Endothelial cell of umbilical vein (primary cell): ENCODE results near the gene RWDD1.

ENCODE experiments used
- CTCF ChIP-seq, 2 donors: IDR thresholded peaks; 1 replicate in 1 of 2; 2 replicates in 1 of 2; pipeline ENCODE4 v1.5.1; 2011; ENCODE audit warnings: low read length in 2 of 2, mild to moderate bottlenecking in 2 of 2, moderate library complexity in 2 of 2, control low read depth in 1 of 2, inconsistent platforms in 1 of 2, low read depth in 1 of 2; ENCODE audit not compliant: insufficient read depth in 1 of 2; ENCODE audit errors: extremely low read depth in 1 of 2
- EZH2 ChIP-seq: IDR thresholded peaks from 2 replicates; pipeline ENCODE4 v1.6.1; 2012; ENCODE audit warnings: borderline replicate concordance, low read depth, mild to moderate bottlenecking, moderate library complexity, low read length, inconsistent platforms; ENCODE audit not compliant: severe bottlenecking
- POLR2A ChIP-seq: IDR thresholded peaks from 2 replicates; pipeline ENCODE4 v1.6.1; 2012; ENCODE audit warnings: low read depth, mild to moderate bottlenecking, control low read depth, low read length
- POLR2AphosphoS5 ChIP-seq: IDR thresholded peaks from 2 replicates; pipeline ENCODE4 v1.6.1; 2012; ENCODE audit warnings: low read depth, mild to moderate bottlenecking, control low read depth, low read length, moderate library complexity; ENCODE audit not compliant: insufficient read depth
- TF ChIP-seq, protein P1 (sequence below): IDR thresholded peaks from 2 replicates; pipeline ENCODE4 v1.6.1; 2011; ENCODE audit not compliant: insufficient read depth, insufficient read length

- TF ChIP-seq CTCF (IDR thresholded peaks at IDR 0.05; ENCODE audit: extremely low read depth in 1 of 2, insufficient read depth in 1 of 2, low read depth in 1 of 2, low read length in 2 of 2) (peak in 1 of 2 donors; percentile 21), POLR2A (no peak), POLR2AphosphoS5 (no peak), EZH2 (no peak)
- TF ChIP-seq, protein P1, sequence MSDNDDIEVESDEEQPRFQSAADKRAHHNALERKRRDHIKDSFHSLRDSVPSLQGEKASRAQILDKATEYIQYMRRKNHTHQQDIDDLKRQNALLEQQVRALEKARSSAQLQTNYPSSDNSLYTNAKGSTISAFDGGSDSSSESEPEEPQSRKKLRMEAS = no peak
Observed at GRCh38 chr6:116633685-116634084, 62.4 kb downstream of the RWDD1 start.
